Neural cell (in vitro differentiated cells): ENCODE data around the gene KCNJ6. TPM values are rescaled to one million over a fixed set of nuclear protein-coding genes. Genes with fewer than 3 reads are reported as not detected.

Experiments used
- H2AFZ ChIP-seq: fragments of 200-600, 300-800 bp; sonication (generic), shearing (Covaris generic); 2 replicates; pipeline ENCODE4 v1.6.0; 2014; ENCODE audit warnings: low read depth, mild to moderate bottlenecking, antibody characterized with exemption, low read length, moderate library complexity
- H3F3A ChIP-seq: fragments of 200-600 bp; shearing (Covaris generic); 2 replicates; pipeline ENCODE4 v1.6.1; 2016; ENCODE audit warnings: mild to moderate bottlenecking, moderate library complexity, mixed read lengths, antibody characterized with exemption, low read length; ENCODE audit not compliant: insufficient read depth, poor library complexity, severe bottlenecking
- H3K27ac ChIP-seq: fragments of 200-600, 300-800 bp; sonication (generic), shearing (Covaris generic); 2 replicates; pipeline ENCODE4 v1.5.1; 2014; ENCODE audit warnings: mild to moderate bottlenecking, low read length, moderate library complexity
- H3K27me3 ChIP-seq: fragments of 300-800, 200-600 bp; sonication (generic), shearing (Covaris generic); 2 replicates; pipeline ENCODE4 v1.6.0; 2014; ENCODE audit warnings: mild to moderate bottlenecking, low read depth, low read length, moderate library complexity; ENCODE audit not compliant: insufficient read depth
- H3K36me3 ChIP-seq: fragments of 300-800, 200-600 bp; sonication (generic), shearing (Covaris generic); 2 replicates; pipeline ENCODE4 v1.5.1; 2014; ENCODE audit warnings: mild to moderate bottlenecking, antibody characterized with exemption, low read length, moderate library complexity; ENCODE audit not compliant: insufficient read depth
- H3K4me2 ChIP-seq: fragments of 300-800, 200-600 bp; sonication (generic), shearing (Covaris generic); 2 replicates; pipeline ENCODE4 v1.6.0; 2014; ENCODE audit warnings: mild to moderate bottlenecking, low read length
- H3K4me3 ChIP-seq: fragments of 300-800, 200-600 bp; sonication (generic), shearing (Covaris generic); 2 replicates; pipeline ENCODE4 v1.5.1; 2014; ENCODE audit warnings: mild to moderate bottlenecking, low read length, moderate library complexity
- H3K79me2 ChIP-seq: fragments of 200-600 bp; shearing (Covaris generic); replicated peaks from 2 replicates; pipeline ENCODE4 v1.6.0; 2014; ENCODE audit warnings: mild to moderate bottlenecking, low read length, moderate library complexity; ENCODE audit not compliant: insufficient read depth
- H3K9ac ChIP-seq: fragments of 300-800, 200-600 bp; sonication (generic), shearing (Covaris generic); 2 replicates; pipeline ENCODE4 v1.6.1; 2016; ENCODE audit warnings: mild to moderate bottlenecking, low read length, mixed read lengths
- H3K9me2 ChIP-seq: fragments of 200-600 bp; shearing (Covaris generic); 2 replicates; pipeline ENCODE4 v1.6.1; 2016; ENCODE audit warnings: mild to moderate bottlenecking, low read length, mixed read lengths; ENCODE audit not compliant: insufficient read depth
- H3K9me3 ChIP-seq: fragments of 200-600, 300-800 bp; sonication (generic), shearing (Covaris generic); 2 replicates; pipeline ENCODE4 v1.6.1; 2016; ENCODE audit warnings: mild to moderate bottlenecking, mixed run types, low read length, moderate library complexity, mixed read lengths
- H4K20me1 ChIP-seq: fragments of 200-600 bp; shearing (Covaris generic); 2 replicates; pipeline ENCODE4 v1.6.1; 2016; ENCODE audit warnings: mild to moderate bottlenecking, mixed run types; ENCODE audit not compliant: insufficient read depth
- EP300 ChIP-seq: fragments of 450-650 bp; conservative IDR thresholded peaks from 2 replicates; pipeline ENCODE4 v1.6.1; 2014; ENCODE audit warnings: antibody characterized with exemption, mild to moderate bottlenecking, moderate library complexity; ENCODE audit not compliant: poor library complexity, severe bottlenecking
- EZH2 ChIP-seq: fragments of 200-600, 300-800 bp; shearing (Covaris generic), sonication (generic); IDR thresholded peaks from 2 replicates; pipeline ENCODE4 v1.6.1; 2014; ENCODE audit warnings: antibody characterized with exemption, low read length, borderline replicate concordance, mild to moderate bottlenecking; ENCODE audit not compliant: insufficient read depth, poor library complexity, severe bottlenecking
- MXI1 ChIP-seq: fragments of 450-650 bp; conservative IDR thresholded peaks from 2 replicates; pipeline ENCODE4 v1.6.1; 2014; ENCODE audit warnings: antibody characterized with exemption, mild to moderate bottlenecking; ENCODE audit not compliant: poor library complexity, severe bottlenecking
- POLR2AphosphoS5 ChIP-seq: IDR thresholded peaks from 2 replicates; pipeline ENCODE4 v1.6.1; 2012
- RAD21 ChIP-seq: fragments of 450-650 bp; conservative IDR thresholded peaks from 2 replicates; pipeline ENCODE4 v1.6.1; 2014; ENCODE audit warnings: antibody characterized with exemption, mild to moderate bottlenecking, moderate library complexity
- SMC3 ChIP-seq: fragments of 450-650 bp; conservative IDR thresholded peaks from 2 replicates; pipeline ENCODE4 v1.6.1; 2014; ENCODE audit warnings: antibody characterized with exemption, mild to moderate bottlenecking, moderate library complexity; ENCODE audit not compliant: poor library complexity
- TAF1 ChIP-seq: IDR thresholded peaks from 2 replicates; pipeline ENCODE4 v1.6.1; 2012; ENCODE audit warnings: low read depth
- polyA plus RNA-seq: library from polyadenylated mRNA; depleted of rRNA; stranded (reverse); fragments of >200 nt; gene quantifications from 2 replicates; pipeline ENCODE4 v1.2.3, GENCODE V29; 2014
- TF ChIP-seq, protein P1 (sequence below): IDR thresholded peaks from 2 replicates; pipeline ENCODE4 v1.6.1; 2012; ENCODE audit warnings: borderline replicate concordance
- TF ChIP-seq, protein P2 (sequence below): fragments of 450-650 bp; IDR thresholded peaks from 2 replicates; pipeline ENCODE4 v1.5.1; 2014; ENCODE audit warnings: antibody characterized with exemption, mild to moderate bottlenecking, moderate library complexity; ENCODE audit not compliant: poor library complexity, severe bottlenecking

KCNJ6 gene
- polyA plus RNA-seq, 1 donor from 2014 or later, result 1.7 TPM

DNA sequence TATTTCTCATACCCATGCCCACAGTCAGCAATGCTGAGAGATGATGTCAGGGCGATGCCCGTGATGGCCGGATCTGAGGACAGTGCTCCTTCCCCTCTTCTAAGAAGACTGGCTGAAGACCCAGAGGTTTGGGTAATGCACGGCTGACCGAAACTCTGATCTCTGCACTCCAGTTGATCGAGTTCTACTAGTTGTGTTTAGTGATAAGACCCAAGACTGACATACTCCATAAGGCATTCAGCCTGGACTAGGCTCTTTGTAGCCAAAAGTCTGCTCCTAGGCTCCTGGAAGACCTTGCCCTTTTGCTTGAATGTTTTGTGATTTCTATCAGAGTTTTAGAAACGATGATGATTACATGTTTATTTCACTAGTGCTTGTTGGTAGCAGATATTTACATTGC, 298.2 kb downstream of the KCNJ6 start:
- Histone ChIP-seq H2AFZ (no peak overlapping the region), H3K9me2 (no peaks in the 10 kb centered on the region), H3K4me2 (no peak overlapping the region), H4K20me1 (no peaks in the 10 kb centered on the region), H3K9me3 (no peaks in the 10 kb centered on the region), H3F3A (no peaks in the 10 kb centered on the region), H3K4me3 (no peak overlapping the region), H3K27me3 (no peaks in the 10 kb centered on the region), H3K36me3 (no peaks in the 10 kb centered on the region), H3K79me2 (no peaks in the 10 kb centered on the region), H3K9ac (no peak overlapping the region), H3K27ac (no peak overlapping the region)
- TF ChIP-seq SMC3, result no peak
- TF ChIP-seq, protein P1, sequence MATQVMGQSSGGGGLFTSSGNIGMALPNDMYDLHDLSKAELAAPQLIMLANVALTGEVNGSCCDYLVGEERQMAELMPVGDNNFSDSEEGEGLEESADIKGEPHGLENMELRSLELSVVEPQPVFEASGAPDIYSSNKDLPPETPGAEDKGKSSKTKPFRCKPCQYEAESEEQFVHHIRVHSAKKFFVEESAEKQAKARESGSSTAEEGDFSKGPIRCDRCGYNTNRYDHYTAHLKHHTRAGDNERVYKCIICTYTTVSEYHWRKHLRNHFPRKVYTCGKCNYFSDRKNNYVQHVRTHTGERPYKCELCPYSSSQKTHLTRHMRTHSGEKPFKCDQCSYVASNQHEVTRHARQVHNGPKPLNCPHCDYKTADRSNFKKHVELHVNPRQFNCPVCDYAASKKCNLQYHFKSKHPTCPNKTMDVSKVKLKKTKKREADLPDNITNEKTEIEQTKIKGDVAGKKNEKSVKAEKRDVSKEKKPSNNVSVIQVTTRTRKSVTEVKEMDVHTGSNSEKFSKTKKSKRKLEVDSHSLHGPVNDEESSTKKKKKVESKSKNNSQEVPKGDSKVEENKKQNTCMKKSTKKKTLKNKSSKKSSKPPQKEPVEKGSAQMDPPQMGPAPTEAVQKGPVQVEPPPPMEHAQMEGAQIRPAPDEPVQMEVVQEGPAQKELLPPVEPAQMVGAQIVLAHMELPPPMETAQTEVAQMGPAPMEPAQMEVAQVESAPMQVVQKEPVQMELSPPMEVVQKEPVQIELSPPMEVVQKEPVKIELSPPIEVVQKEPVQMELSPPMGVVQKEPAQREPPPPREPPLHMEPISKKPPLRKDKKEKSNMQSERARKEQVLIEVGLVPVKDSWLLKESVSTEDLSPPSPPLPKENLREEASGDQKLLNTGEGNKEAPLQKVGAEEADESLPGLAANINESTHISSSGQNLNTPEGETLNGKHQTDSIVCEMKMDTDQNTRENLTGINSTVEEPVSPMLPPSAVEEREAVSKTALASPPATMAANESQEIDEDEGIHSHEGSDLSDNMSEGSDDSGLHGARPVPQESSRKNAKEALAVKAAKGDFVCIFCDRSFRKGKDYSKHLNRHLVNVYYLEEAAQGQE, result no peak
- no peak for TF ChIP-seq MXI1
- TF ChIP-seq EP300, result no peak
- no peak for TF ChIP-seq POLR2AphosphoS5
- TF ChIP-seq TAF1, result no peak
- TF ChIP-seq, protein P2, sequence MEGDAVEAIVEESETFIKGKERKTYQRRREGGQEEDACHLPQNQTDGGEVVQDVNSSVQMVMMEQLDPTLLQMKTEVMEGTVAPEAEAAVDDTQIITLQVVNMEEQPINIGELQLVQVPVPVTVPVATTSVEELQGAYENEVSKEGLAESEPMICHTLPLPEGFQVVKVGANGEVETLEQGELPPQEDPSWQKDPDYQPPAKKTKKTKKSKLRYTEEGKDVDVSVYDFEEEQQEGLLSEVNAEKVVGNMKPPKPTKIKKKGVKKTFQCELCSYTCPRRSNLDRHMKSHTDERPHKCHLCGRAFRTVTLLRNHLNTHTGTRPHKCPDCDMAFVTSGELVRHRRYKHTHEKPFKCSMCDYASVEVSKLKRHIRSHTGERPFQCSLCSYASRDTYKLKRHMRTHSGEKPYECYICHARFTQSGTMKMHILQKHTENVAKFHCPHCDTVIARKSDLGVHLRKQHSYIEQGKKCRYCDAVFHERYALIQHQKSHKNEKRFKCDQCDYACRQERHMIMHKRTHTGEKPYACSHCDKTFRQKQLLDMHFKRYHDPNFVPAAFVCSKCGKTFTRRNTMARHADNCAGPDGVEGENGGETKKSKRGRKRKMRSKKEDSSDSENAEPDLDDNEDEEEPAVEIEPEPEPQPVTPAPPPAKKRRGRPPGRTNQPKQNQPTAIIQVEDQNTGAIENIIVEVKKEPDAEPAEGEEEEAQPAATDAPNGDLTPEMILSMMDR, result no peak
- no peak for TF ChIP-seq RAD21
- no peak for TF ChIP-seq EZH2

DNA sequence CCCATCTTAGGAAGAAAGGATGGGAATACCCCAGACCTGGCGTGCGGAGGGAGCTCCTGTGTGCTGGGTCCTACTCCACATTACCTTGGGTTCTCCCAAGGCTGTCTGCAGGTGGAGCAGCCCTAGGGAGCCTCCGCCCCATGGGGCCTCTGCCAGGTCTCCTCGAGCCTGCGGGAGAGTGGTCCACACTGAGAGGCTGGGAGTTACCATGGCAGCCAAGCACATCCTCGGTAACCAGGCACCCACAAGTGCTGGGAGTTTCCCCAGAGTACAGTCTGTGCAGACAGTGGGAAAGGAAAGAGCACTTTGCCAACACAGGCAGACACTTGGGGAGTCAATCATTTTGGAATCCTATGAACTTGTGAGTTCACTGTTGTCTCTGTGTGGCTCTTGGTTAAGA, 300.3 kb downstream of the KCNJ6 start:
- Histone ChIP-seq H3K9ac (no peak overlapping the region), H3F3A (no peaks in the 10 kb centered on the region), H4K20me1 (no peaks in the 10 kb centered on the region), H2AFZ (no peak overlapping the region), H3K27ac (no peak overlapping the region), H3K9me2 (no peaks in the 10 kb centered on the region), H3K79me2 (no peaks in the 10 kb centered on the region), H3K4me2 (no peak overlapping the region), H3K4me3 (no peak overlapping the region), H3K9me3 (no peaks in the 10 kb centered on the region), H3K27me3 (no peaks in the 10 kb centered on the region), H3K36me3 (no peaks in the 10 kb centered on the region)
- TF ChIP-seq POLR2AphosphoS5 (no peak), MXI1 (no peak), EP300 (no peak), RAD21 (no peak), EZH2 (no peak), TAF1 (no peak)
- TF ChIP-seq, protein P1, result no peak
